NB4 (cell line): ENCODE results near the gene TLCD1.

ENCODE experiments used
- CTCF ChIP-seq: IDR thresholded peaks from one replicate; pipeline ENCODE4 v1.5.1; 2012; ENCODE audit warnings: low read depth, low read length
- MAX ChIP-seq: IDR thresholded peaks from 2 replicates; pipeline ENCODE4 v1.6.1; 2011; ENCODE audit warnings: low read depth, low read length
- POLR2A ChIP-seq: IDR thresholded peaks from 2 replicates; pipeline ENCODE4 v1.6.1; 2011; ENCODE audit warnings: mild to moderate bottlenecking; ENCODE audit not compliant: insufficient read length; ENCODE audit errors: extremely low read depth

- TF ChIP-seq CTCF (no peak), POLR2A (no peak), MAX (no peak)
Observed at GRCh38 chr17:28689011-28689410, 37.0 kb downstream of the TLCD1 start.
